ENCODE measurements around the gene MED6.
A peak's percentile ranks its signal among the peaks of the same experiment; 100 is the strongest.

Gene MED6, protein sequence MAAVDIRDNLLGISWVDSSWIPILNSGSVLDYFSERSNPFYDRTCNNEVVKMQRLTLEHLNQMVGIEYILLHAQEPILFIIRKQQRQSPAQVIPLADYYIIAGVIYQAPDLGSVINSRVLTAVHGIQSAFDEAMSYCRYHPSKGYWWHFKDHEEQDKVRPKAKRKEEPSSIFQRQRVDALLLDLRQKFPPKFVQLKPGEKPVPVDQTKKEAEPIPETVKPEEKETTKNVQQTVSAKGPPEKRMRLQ

DNA sequence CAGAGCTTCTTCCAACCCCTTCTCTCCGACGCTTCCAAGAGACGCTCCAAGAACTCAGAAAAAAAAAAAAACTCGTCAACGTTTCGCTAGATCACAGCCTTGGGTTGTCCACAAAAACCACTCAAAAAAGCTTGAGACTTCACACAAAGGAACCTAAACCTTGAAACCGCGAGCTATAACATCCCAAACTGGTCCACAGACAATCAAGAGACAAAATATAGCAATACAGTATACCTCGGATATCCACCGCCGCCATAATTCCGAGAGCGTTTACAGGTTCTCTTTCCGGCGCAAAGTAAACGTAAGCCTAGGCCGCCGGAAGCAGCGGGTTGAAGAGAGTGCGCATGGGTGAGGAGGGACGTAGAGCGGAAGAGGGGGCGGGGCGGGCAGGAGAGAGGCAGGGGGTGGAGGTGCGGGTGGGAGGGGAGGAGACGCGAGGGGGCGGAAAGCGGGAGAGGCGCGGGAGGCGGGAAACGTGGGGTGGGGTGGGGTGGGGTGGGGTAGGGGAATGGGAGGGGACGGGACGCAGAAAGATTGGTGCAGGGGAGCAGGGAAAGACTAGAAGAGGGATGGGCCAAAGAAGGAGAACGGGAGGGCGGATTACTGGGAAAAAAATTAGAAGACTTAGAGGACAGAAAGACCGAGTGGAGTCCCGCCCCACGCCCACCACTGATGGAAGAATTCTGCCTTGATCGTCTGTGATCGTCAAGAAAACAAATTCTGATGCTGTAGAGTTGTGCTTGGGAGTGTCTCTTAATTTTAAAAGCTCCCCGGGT is at the start of gene MED6:
MED6 (minus strand) TSS at position 274 of the 776 bp plus-strand sequence; CDS start at position 256, 18 bp downstream.
- no peaks in the 10 kb centered on the region for H3K27me3 ChIP-seq (ENCODE audit: control insufficient read depth, insufficient read depth, low read length)
- H3K9ac ChIP-seq (ENCODE audit: low read depth, low read length), result peak within 1 kb of the TSS; percentile 90
- peak within 1 kb of the TSS; percentile 99 for H3K4me3 ChIP-seq (ENCODE audit: low read depth, low read length)
- peaks cover 10% of the 10 kb centered on the region; the same call in 1 of the 2 replicates for H3K4me1 ChIP-seq (ENCODE audit: control insufficient read depth, insufficient read depth, low read length)
- peaks cover 13% of the 10 kb centered on the region for H3K36me3 ChIP-seq (ENCODE audit: control insufficient read depth, insufficient read depth, low read length)
- H3K9me3 ChIP-seq (ENCODE audit: control insufficient read depth, insufficient read depth, low read length), result no peaks in the 10 kb centered on the region
- peak within 1 kb of the TSS; percentile 71 for H3K27ac ChIP-seq (ENCODE audit: low read depth, low read length)

DNA sequence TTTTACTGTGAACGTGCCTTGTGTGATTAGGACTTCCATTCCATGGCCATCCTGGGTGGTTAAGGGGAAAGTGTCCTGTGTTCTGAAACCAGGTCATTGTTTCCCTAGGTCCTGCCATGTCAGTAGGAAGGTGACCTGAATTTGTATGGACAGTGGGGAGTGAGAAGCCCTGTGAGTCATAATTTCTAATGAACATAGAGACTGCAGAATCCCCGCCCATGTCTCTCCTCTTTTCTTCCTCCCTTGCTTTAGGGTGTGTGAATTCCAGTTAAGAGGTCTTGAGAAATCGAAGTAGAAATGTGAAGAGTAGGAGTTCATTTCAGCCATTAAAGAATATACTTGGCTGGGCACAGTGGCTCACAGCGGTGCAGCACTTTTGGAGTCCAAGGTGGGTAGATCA is 49.3 kb upstream of the MED6 start:
- Histone ChIP-seq H3K27ac (ENCODE audit: low read depth, low read length) (no peak overlapping the region), H3K9ac (ENCODE audit: low read depth, low read length) (no peak overlapping the region), H3K27me3 (ENCODE audit: control insufficient read depth, insufficient read depth, low read length) (no peaks in the 10 kb centered on the region), H3K4me3 (ENCODE audit: low read depth, low read length) (no peak overlapping the region), H3K4me1 (ENCODE audit: control insufficient read depth, insufficient read depth, low read length) (peaks cover 52% of the 10 kb centered on the region), H3K36me3 (ENCODE audit: control insufficient read depth, insufficient read depth, low read length) (peaks cover 18% of the 10 kb centered on the region; the same call in 1 of the 2 replicates), H3K9me3 (ENCODE audit: control insufficient read depth, insufficient read depth, low read length) (no peaks in the 10 kb centered on the region)

DNA sequence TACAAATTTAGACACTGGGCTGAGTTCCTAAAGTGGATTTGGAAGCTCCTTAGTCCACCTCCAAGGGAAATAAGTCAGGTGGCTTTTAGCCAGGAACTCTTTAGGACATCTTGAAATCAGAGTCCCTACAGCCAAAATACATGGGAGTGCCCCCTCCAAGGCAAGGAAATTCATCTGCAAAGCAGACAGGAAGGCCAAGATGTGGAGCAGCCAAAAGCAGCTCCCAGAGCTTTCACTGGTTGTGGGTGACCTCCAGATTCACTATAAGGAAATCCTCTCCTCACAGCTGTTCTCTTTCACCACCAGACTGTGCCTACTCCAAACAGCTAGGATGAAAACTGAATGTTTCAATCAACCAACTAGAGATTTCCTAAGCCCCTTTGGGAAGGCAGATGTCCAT is 47.9 kb upstream of the MED6 start:
- Histone ChIP-seq H3K27ac (ENCODE audit: low read depth, low read length) (no peak overlapping the region), H3K4me1 (ENCODE audit: control insufficient read depth, insufficient read depth, low read length) (peaks cover 53% of the 10 kb centered on the region), H3K36me3 (ENCODE audit: control insufficient read depth, insufficient read depth, low read length) (peaks cover 18% of the 10 kb centered on the region; the same call in 1 of the 2 replicates), H3K27me3 (ENCODE audit: control insufficient read depth, insufficient read depth, low read length) (no peaks in the 10 kb centered on the region), H3K9ac (ENCODE audit: low read depth, low read length) (no peak overlapping the region), H3K4me3 (ENCODE audit: low read depth, low read length) (no peak overlapping the region), H3K9me3 (ENCODE audit: control insufficient read depth, insufficient read depth, low read length) (no peaks in the 10 kb centered on the region)

DNA sequence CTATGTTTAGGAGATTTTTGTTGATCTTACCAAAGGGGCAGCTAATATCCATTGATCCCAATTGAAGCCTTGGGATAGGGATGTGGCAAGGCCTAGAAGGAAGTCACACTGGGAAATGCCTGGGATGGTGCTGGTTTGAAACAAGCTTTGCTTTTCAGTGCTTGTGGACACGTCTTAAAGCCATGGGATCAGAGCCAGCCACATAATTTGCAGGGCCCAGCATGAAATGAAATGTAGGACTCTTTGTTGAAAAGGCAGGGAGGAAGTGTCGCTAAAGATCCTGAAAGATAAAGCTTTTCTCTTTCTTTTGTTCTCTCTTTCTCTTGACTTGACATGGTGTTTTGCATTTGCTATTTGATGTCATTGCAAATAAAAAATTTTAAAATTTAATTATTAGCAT is 46.2 kb upstream of the MED6 start:
- no peak overlapping the region for H3K9ac ChIP-seq (ENCODE audit: low read depth, low read length)
- H3K9me3 ChIP-seq (ENCODE audit: control insufficient read depth, insufficient read depth, low read length), result no peaks in the 10 kb centered on the region
- H3K36me3 ChIP-seq (ENCODE audit: control insufficient read depth, insufficient read depth, low read length), result peaks cover 7% of the 10 kb centered on the region; the same call in 1 of the 2 replicates
- H3K4me3 ChIP-seq (ENCODE audit: low read depth, low read length), result no peak overlapping the region; the same call in 1 of the 2 replicates
- H3K27ac ChIP-seq (ENCODE audit: low read depth, low read length), result peak overlapping the region; percentile 87
- no peaks in the 10 kb centered on the region for H3K27me3 ChIP-seq (ENCODE audit: control insufficient read depth, insufficient read depth, low read length)
- peaks cover 53% of the 10 kb centered on the region for H3K4me1 ChIP-seq (ENCODE audit: control insufficient read depth, insufficient read depth, low read length)

DNA sequence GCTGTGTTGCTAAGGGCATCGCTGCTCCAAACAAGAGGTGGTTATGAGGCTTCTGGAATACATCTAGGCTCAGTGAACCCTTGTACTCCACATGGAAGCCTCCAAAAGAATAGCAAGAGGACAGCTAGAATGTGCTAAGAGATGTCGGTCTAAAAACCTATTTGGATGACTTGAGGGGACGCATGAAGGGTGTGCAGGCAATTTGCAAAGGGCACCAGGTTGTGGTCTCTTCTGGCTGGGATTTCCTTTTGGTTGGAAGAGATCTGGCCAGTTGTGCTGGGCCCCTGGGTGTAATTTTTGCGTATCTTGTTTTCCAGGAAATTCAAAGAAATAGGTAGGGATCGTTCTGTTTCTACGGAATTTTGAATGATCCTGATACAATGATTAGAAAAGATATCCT is 45.4 kb upstream of the MED6 start:
- Histone ChIP-seq H3K36me3 (ENCODE audit: control insufficient read depth, insufficient read depth, low read length) (no peaks in the 10 kb centered on the region; the same call in 1 of the 2 replicates), H3K9ac (ENCODE audit: low read depth, low read length) (no peak overlapping the region; the same call in 1 of the 2 replicates), H3K27ac (ENCODE audit: low read depth, low read length) (peak overlapping the region; percentile 87), H3K4me3 (ENCODE audit: low read depth, low read length) (0 out of 2 replicates have a peak overlapping the region, but pooled peaks have one; percentile 18), H3K27me3 (ENCODE audit: control insufficient read depth, insufficient read depth, low read length) (no peaks in the 10 kb centered on the region), H3K4me1 (ENCODE audit: control insufficient read depth, insufficient read depth, low read length) (peaks cover 54% of the 10 kb centered on the region), H3K9me3 (ENCODE audit: control insufficient read depth, insufficient read depth, low read length) (no peaks in the 10 kb centered on the region)

DNA sequence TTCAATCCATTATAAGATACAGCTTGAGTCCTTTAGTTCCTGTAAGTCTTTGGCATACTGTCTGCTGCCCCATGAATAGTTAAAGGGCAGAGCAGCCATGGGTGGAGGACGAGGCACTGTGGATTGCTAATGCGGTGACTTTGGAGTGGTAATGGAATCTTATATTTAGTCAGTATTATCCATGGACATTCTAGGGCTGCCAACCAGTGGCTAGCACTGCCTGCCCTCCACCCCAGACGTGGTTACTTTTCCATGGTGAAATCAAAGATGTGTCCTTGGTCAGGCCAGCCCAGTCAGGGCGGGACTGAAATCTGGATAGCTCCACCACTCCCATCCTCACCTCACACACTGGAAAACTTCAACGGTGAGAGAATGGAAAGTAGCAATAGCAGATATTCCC is 43.5 kb upstream of the MED6 start:
- no peaks in the 10 kb centered on the region; the same call in 1 of the 2 replicates for H3K36me3 ChIP-seq (ENCODE audit: control insufficient read depth, insufficient read depth, low read length)
- no peak overlapping the region for H3K27ac ChIP-seq (ENCODE audit: low read depth, low read length)
- H3K4me1 ChIP-seq (ENCODE audit: control insufficient read depth, insufficient read depth, low read length), result peaks cover 65% of the 10 kb centered on the region
- no peaks in the 10 kb centered on the region for H3K9me3 ChIP-seq (ENCODE audit: control insufficient read depth, insufficient read depth, low read length)
- no peak overlapping the region for H3K9ac ChIP-seq (ENCODE audit: low read depth, low read length)
- H3K27me3 ChIP-seq (ENCODE audit: control insufficient read depth, insufficient read depth, low read length), result no peaks in the 10 kb centered on the region
- peak overlapping the region; percentile 75 for H3K4me3 ChIP-seq (ENCODE audit: low read depth, low read length)

DNA sequence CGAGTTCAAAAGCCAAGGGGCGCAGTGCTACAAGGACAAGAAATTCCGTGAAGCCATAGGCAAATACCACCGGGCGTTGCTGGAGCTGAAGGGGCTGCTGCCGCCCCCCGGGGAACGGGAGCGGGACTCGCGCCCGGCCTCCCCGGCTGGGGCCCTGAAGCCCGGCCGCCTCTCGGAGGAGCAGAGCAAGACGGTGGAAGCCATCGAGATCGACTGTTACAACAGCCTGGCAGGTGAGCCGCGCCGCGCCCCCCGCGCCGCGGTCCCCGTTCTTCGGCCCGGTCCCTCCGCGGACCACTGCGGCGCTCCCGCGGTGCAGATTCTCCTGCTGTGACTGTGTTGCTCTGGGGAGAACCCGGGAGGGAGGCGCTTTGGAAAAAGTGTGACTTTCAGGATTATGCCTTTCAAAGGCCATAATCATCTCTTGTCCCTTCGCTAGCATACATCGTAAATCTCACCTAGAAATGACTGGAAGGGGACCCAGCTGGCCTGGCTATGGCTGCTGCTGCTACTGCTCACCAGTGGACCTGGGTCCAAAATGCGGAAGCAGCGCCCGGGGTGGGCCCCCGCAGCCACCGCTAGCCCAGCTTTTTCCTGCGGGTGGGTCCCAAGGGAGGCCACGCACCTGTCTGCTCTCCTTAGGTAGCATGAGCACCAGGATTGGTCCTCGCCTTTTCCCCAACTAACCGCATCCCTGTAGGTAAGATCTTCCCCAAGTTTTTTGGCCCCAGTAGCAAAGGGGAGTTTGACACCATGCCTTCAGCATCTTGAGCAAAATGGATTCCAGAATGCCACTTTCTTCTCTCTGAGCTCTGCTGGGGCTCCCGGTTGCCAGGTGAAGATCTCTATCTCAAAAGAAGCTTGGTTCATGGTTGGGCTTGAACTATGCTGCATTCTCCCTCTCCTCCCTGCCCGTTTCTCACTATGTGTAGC is 42.1 kb upstream of the MED6 start:
- no peaks in the 10 kb centered on the region; the same call in 1 of the 2 replicates for H3K36me3 ChIP-seq (ENCODE audit: control insufficient read depth, insufficient read depth, low read length)
- H3K9me3 ChIP-seq (ENCODE audit: control insufficient read depth, insufficient read depth, low read length), result no peaks in the 10 kb centered on the region
- H3K27me3 ChIP-seq (ENCODE audit: control insufficient read depth, insufficient read depth, low read length), result no peaks in the 10 kb centered on the region
- peak overlapping the region; percentile 77 for H3K9ac ChIP-seq (ENCODE audit: low read depth, low read length)
- peak overlapping the region; percentile 59 for H3K27ac ChIP-seq (ENCODE audit: low read depth, low read length)
- H3K4me1 ChIP-seq (ENCODE audit: control insufficient read depth, insufficient read depth, low read length), result peaks cover 56% of the 10 kb centered on the region
- peak overlapping the region; percentile 75 for H3K4me3 ChIP-seq (ENCODE audit: low read depth, low read length)

DNA sequence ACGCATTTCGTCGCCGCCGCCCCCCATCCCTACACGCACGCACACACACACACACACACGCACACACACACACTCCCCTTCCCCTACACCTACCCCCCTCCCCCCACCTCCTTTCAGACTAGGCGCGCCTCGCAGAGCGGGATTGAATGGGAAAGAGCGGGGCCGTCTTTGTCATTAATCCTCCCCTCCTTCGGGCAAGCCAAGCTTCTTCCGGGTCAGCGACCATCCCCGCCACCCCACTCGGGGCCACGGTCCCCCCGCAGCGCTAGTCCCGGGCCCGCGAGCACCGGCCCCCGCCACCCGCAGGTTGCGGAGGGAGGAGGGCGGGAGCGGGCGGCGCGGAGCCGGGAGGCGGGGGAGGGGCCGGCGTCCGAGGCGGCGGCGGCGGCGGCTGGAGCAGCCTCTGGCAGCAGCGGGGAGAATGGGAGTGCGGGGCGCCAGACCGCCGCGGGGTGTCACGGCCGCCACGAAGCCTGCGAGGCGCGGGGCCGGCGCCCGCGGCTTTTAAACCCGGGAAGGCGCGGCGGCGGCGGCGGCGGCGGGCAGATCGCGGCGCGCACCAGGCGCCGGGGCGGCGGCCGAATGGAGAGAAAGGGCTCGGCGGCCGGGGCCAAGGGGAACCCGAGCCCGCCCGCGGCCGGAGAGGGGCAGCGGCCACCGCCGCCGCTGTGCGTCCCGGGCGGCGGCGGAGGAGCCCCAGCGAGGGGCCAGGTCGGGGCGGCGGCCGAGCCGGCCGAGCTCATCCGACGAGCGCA is 41.3 kb upstream of the MED6 start, which contains the start of gene TTC9:
TTC9 (plus strand) TSS at position 369 of the 755 bp plus-strand sequence; CDS start at position 583, 214 bp downstream.
- peaks cover 48% of the 10 kb centered on the region for H3K4me1 ChIP-seq (ENCODE audit: control insufficient read depth, insufficient read depth, low read length)
- H3K9me3 ChIP-seq (ENCODE audit: control insufficient read depth, insufficient read depth, low read length), result no peaks in the 10 kb centered on the region
- H3K27ac ChIP-seq (ENCODE audit: low read depth, low read length), result peak within 1 kb of the TSS; percentile 63
- peak within 1 kb of the TSS; percentile 77 for H3K9ac ChIP-seq (ENCODE audit: low read depth, low read length)
- peak within 1 kb of the TSS; percentile 75 for H3K4me3 ChIP-seq (ENCODE audit: low read depth, low read length)
- H3K36me3 ChIP-seq (ENCODE audit: control insufficient read depth, insufficient read depth, low read length), result no peaks in the 10 kb centered on the region; the same call in 1 of the 2 replicates
- no peaks in the 10 kb centered on the region for H3K27me3 ChIP-seq (ENCODE audit: control insufficient read depth, insufficient read depth, low read length)

DNA sequence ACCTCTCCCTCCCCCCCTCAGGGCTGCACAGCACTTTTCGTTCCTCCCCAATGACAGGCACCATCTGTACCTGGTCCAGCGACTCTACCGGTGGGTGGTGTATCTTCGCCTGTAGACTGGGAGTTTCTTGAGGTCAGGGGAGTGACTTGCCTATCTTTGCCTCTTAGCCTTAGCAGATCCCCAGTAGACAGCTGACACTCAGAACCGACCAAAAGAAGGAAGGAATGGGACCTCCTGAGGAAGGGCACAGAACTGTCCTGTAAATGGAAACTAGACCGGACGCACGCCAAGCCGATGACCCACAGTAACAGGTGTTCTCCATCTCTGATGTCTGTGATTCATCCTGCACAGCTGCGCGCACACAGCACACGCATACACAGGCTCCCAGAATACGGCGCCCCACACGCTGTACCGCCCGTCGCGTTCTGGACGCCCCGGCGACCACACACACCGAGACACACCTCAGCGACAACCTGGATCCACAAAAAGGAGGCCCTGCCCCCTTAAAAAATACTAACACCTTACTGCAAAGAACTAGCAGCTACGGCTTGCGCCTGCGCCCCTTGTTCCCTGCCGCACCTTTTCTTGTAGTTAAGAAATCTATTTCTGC is 40.6 kb upstream of the MED6 start:
- peak overlapping the region; percentile 48 for H3K9ac ChIP-seq (ENCODE audit: low read depth, low read length)
- H3K36me3 ChIP-seq (ENCODE audit: control insufficient read depth, insufficient read depth, low read length), result no peaks in the 10 kb centered on the region; the same call in 1 of the 2 replicates
- H3K9me3 ChIP-seq (ENCODE audit: control insufficient read depth, insufficient read depth, low read length), result peaks cover 4% of the 10 kb centered on the region; the same call in 1 of the 2 replicates
- H3K4me1 ChIP-seq (ENCODE audit: control insufficient read depth, insufficient read depth, low read length), result peaks cover 42% of the 10 kb centered on the region
- H3K27me3 ChIP-seq (ENCODE audit: control insufficient read depth, insufficient read depth, low read length), result no peaks in the 10 kb centered on the region
- H3K27ac ChIP-seq (ENCODE audit: low read depth, low read length), result no peak overlapping the region
- H3K4me3 ChIP-seq (ENCODE audit: low read depth, low read length), result peak overlapping the region; percentile 75
